Activated T-cell treated with anti-CD3 and anti-CD28 coated beads, Interleukin-2, amount 50 U/mL, for 4 hours (primary cell): Measurements from ENCODE around the gene PPIG. TPM values are rescaled to one million over a fixed set of nuclear protein-coding genes. Genes with fewer than 3 reads are reported as not detected.
"Not testable (repeated sequence)": the region's sequence is repeated elsewhere in the genome, so short reads cannot be mapped to it uniquely, and the experiment has no call there.

Experiments
- ATAC-seq, 2 donors: fragments of 200-7000 bp; cut with Tn5 transposase; one replicate each; pipeline ENCODE4 v1.10.0; 2021
- DNase-seq: peaks from one replicate; pipeline ENCODE4 v3.0.0-alpha.2; 2020
- H3K27me3 Mint-ChIP-seq: one replicate; pipeline ENCODE4 v1.8.0; 2021; ENCODE audit warnings: low read depth, mixed read lengths
- H3K36me3 Mint-ChIP-seq: one replicate; pipeline ENCODE4 v1.8.0; 2022; ENCODE audit warnings: mixed read lengths; ENCODE audit not compliant: insufficient read depth
- H3K4me1 Mint-ChIP-seq: one replicate; pipeline ENCODE4 v1.8.0; 2021; ENCODE audit warnings: low read depth, mixed read lengths
- H3K4me3 Mint-ChIP-seq: one replicate; pipeline ENCODE4 v1.8.0; 2021; ENCODE audit warnings: mild to moderate bottlenecking, moderate library complexity, mixed read lengths
- H3K9me3 Mint-ChIP-seq: one replicate; pipeline ENCODE4 v1.8.0; 2021; ENCODE audit warnings: mixed read lengths
- total RNA-seq, 3 donors: library from RNA; stranded (reverse); gene quantifications; one replicate each; pipeline ENCODE4 v1.2.1, GENCODE V29; 2021

The PPIG gene
- total RNA-seq, 3 donors from 2014 or later: 55.2 to 57.8 (median 57.8) TPM

DNA sequence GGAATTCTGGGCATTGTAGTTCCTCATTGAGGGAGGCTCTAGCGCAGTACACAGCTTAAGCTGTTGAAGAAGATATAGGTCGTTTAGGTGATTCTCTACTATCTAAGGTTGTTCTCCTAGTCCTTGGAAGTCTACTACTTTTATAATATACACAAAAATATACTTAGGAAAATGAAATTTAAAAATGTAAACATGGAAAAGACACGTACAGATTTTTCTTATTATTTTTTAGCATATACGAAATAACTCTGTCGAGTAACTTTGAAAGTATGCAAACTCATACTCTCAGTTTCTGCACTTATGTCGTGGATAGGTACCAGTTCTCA is 10.2 kb upstream of the PPIG start:
- peak overlapping the region; percentile 96 for H3K4me3 Mint-ChIP-seq
- ATAC-seq (no peak), DNase-seq (no peak)
- H3K4me1 Mint-ChIP-seq: peaks cover 20% of the 10 kb centered on the region
- H3K9me3 Mint-ChIP-seq: no peaks in the 10 kb centered on the region
- H3K27me3 Mint-ChIP-seq: peaks cover 3% of the 10 kb centered on the region
- peaks cover 11% of the 10 kb centered on the region for H3K36me3 Mint-ChIP-seq

GRCh38 chr2:169574539-169574938 is 9.6 kb upstream of the PPIG start:
- DNase-seq, H3K4me3 Mint-ChIP-seq, H3K9me3 Mint-ChIP-seq, ATAC-seq, H3K27me3 Mint-ChIP-seq: not testable (repeated sequence)
- H3K4me1 Mint-ChIP-seq: peaks cover 20% of the 10 kb centered on the region
- H3K36me3 Mint-ChIP-seq: peaks cover 11% of the 10 kb centered on the region

DNA sequence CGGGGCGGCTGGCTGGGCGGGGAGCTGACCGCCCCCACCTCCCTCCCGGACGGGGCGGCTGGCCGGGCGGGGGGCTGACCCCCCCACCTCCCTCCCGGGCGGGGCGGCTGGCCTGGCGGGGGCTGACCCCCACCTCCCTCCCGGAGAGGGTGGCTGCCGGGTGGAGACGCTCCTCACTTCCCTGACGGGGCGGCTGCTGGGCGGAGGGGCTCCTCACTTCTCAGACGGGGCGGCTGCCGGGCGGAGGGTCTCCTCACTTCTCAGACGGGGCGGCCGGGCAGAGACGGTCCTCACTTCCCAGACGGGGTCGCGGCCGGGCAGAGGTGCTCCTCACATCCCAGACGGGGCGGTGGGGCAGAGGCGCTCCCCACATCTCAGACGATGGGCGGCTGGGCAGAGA is 8.9 kb upstream of the PPIG start:
- not testable (repeated sequence) for DNase-seq, H3K9me3 Mint-ChIP-seq, H3K36me3 Mint-ChIP-seq, H3K4me3 Mint-ChIP-seq, ATAC-seq, H3K27me3 Mint-ChIP-seq
- H3K4me1 Mint-ChIP-seq: peaks cover 15% of the 10 kb centered on the region

DNA sequence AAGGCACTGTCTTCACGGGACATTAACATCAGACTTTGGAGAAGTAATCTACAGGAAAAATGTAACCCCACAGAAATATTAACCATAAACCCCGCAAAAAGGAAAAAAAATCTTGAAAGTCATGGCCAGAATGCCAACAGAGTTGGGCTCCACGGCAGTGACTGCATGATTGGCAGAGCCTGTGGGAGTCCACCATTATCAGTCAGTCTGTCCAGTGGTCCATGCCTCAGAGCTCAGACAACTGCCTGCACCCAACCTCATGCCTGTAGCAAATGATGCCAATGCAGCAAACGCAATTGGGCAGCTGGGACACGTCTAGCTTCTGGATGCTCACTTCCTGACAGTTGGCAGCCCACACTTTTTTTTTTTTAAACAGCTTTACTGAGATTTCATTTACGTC is 5.1 kb upstream of the PPIG start:
- Mint-ChIP-seq H3K27me3 (peaks cover 3% of the 10 kb centered on the region), H3K4me1 (peaks cover 6% of the 10 kb centered on the region), H3K36me3 (no peaks in the 10 kb centered on the region), H3K4me3 (no peak overlapping the region), H3K9me3 (peaks cover 3% of the 10 kb centered on the region)
- no peak for DNase-seq
- ATAC-seq: no peak

- H3K4me3 Mint-ChIP-seq: peak overlapping the region; percentile 53
- H3K27me3 Mint-ChIP-seq: not testable (repeated sequence)
Measured at GRCh38 chr2:169582552-169583266, 1.4 kb upstream of the PPIG start.

GRCh38 chr2:169583518-169583917 is 633 bp upstream of the PPIG start:
- Mint-ChIP-seq H3K4me3 (peak overlapping the region; percentile 99), H3K9me3 (peaks cover 3% of the 10 kb centered on the region), H3K36me3 (no peaks in the 10 kb centered on the region), H3K4me1 (peaks cover 32% of the 10 kb centered on the region), H3K27me3 (peaks cover 3% of the 10 kb centered on the region)
- DNase-seq (no peak), ATAC-seq (no peak)

More at GRCh38 chr2:169582552-169583266, 1.4 kb upstream of the PPIG start:
- not testable (repeated sequence) for H3K9me3 Mint-ChIP-seq, ATAC-seq, H3K36me3 Mint-ChIP-seq, DNase-seq
- H3K4me1 Mint-ChIP-seq: peaks cover 28% of the 10 kb centered on the region

GRCh38 chr2:169585673-169586072 is 1.5 kb downstream of the PPIG start:
- Mint-ChIP-seq H3K9me3 (peaks cover 3% of the 10 kb centered on the region), H3K4me1 (peaks cover 49% of the 10 kb centered on the region), H3K27me3 (no peaks in the 10 kb centered on the region), H3K4me3 (peak overlapping the region; percentile 99), H3K36me3 (peaks cover 3% of the 10 kb centered on the region)
- DNase-seq (no peak), ATAC-seq (no peak)

DNA sequence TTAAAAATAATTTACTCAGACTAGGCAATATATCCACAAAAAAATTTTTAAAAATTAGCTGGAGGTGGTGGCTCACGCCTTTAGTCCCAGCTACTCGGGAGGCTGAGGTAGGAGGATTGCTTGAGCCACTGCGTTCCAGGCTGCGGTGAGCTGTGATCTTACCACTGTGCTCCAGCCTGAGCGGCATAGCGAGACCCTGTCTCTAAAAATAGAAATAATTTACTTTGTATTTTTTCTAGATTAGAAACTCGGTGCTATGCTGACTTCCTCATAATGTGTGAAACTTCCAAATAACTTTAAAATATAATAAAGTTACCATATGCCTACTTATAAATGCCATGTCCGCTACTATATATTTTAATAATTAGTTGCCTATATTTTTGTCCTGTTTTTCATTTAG is 6.7 kb downstream of the PPIG start:
- no peak for DNase-seq
- no peaks in the 10 kb centered on the region for H3K9me3 Mint-ChIP-seq
- no peak for ATAC-seq
- H3K27me3 Mint-ChIP-seq: no peaks in the 10 kb centered on the region
- peaks cover 43% of the 10 kb centered on the region for H3K4me1 Mint-ChIP-seq
- H3K4me3 Mint-ChIP-seq: no peak overlapping the region
- peaks cover 6% of the 10 kb centered on the region for H3K36me3 Mint-ChIP-seq

DNA sequence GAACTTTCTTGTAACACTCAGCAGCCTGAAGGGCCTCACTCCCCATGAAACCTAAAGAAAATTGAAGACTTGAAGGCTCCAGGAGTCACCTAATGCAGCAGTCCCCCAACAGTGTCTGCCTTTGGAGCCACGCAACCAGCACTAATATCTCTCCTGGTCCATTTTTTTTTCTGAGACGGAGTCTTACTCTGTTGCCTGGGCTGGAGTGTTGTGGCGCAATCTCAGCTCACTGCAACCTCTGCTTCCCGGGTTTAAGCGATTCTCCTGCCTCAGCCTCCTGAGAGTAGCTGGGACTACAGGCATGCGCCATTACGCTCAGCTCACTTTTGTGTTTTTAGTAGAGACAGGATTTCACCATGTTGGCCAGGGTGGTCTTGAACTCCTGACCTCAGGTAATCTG is 12.4 kb downstream of the PPIG start:
- H3K9me3 Mint-ChIP-seq: not testable (repeated sequence)

GRCh38 chr2:169598982-169599381 is 14.8 kb downstream of the PPIG start:
- no peak overlapping the region for H3K4me3 Mint-ChIP-seq

More for the DNA sequence above, 12.4 kb downstream of the PPIG start:
- not testable (repeated sequence) for H3K4me3 Mint-ChIP-seq, ATAC-seq, H3K36me3 Mint-ChIP-seq, DNase-seq, H3K27me3 Mint-ChIP-seq
- peaks cover 37% of the 10 kb centered on the region for H3K4me1 Mint-ChIP-seq

GRCh38 chr2:169599568-169599967 is 15.4 kb downstream of the PPIG start:
- no peaks in the 10 kb centered on the region for H3K9me3 Mint-ChIP-seq
- no peak for ATAC-seq
- H3K4me1 Mint-ChIP-seq: peaks cover 38% of the 10 kb centered on the region

More at GRCh38 chr2:169598982-169599381, 14.8 kb downstream of the PPIG start:
- DNase-seq: no peak
- ATAC-seq: no peak
- peaks cover 38% of the 10 kb centered on the region for H3K4me1 Mint-ChIP-seq
- no peaks in the 10 kb centered on the region for H3K9me3 Mint-ChIP-seq
- peaks cover 11% of the 10 kb centered on the region for H3K36me3 Mint-ChIP-seq
- no peaks in the 10 kb centered on the region for H3K27me3 Mint-ChIP-seq

DNA sequence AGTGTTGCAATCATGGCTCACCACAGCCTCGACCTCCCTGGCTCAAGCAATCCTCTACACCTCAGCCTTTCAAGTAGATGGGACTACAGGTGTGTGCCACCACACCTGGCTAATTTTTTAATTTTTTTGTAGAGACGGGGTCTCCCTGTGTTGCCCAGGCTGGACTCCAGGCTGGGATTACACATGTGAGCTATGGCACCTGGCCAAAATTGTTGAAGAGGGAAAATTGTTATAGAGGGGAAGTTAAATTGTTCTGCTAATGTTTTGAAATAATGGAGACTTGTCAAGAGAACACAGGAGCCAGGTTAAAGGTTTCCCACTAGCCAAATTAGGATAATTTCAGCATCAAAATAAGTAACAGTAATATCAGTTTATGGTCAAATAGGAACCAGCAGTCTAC is 25.1 kb downstream of the PPIG start:
- no peak overlapping the region for H3K4me3 Mint-ChIP-seq
- H3K36me3 Mint-ChIP-seq: peaks cover 52% of the 10 kb centered on the region
- no peaks in the 10 kb centered on the region for H3K27me3 Mint-ChIP-seq

More at GRCh38 chr2:169599568-169599967, 15.4 kb downstream of the PPIG start:
- H3K27me3 Mint-ChIP-seq: no peaks in the 10 kb centered on the region
- no peak overlapping the region for H3K4me3 Mint-ChIP-seq
- H3K36me3 Mint-ChIP-seq: peaks cover 13% of the 10 kb centered on the region
- no peak for DNase-seq

GRCh38 chr2:169613876-169614275 is 29.7 kb downstream of the PPIG start:
- Mint-ChIP-seq H3K4me3 (no peak overlapping the region), H3K27me3 (no peaks in the 10 kb centered on the region), H3K36me3 (peaks cover 80% of the 10 kb centered on the region), H3K4me1 (peaks cover 15% of the 10 kb centered on the region), H3K9me3 (peaks cover 3% of the 10 kb centered on the region)
- DNase-seq: no peak
- no peak for ATAC-seq

More for the DNA sequence above, 25.1 kb downstream of the PPIG start:
- Mint-ChIP-seq H3K9me3 (no peaks in the 10 kb centered on the region), H3K4me1 (no peaks in the 10 kb centered on the region)
- no peak for ATAC-seq
- DNase-seq: no peak

GRCh38 chr2:169615982-169616381 is 31.8 kb downstream of the PPIG start:
- peaks cover 76% of the 10 kb centered on the region for H3K36me3 Mint-ChIP-seq
- peaks cover 25% of the 10 kb centered on the region for H3K4me1 Mint-ChIP-seq
- H3K27me3 Mint-ChIP-seq, ATAC-seq, H3K4me3 Mint-ChIP-seq, DNase-seq, H3K9me3 Mint-ChIP-seq: not testable (repeated sequence)

- H3K9me3 Mint-ChIP-seq: peaks cover 3% of the 10 kb centered on the region
- H3K36me3 Mint-ChIP-seq: peaks cover 65% of the 10 kb centered on the region
- no peaks in the 10 kb centered on the region for H3K27me3 Mint-ChIP-seq
- peaks cover 32% of the 10 kb centered on the region for H3K4me1 Mint-ChIP-seq
- ATAC-seq (no peak), DNase-seq (no peak)
- no peak overlapping the region for H3K4me3 Mint-ChIP-seq
Measured at GRCh38 chr2:169619946-169620345, 35.8 kb downstream of the PPIG start.
